Astrocyte of the cerebellum (primary cell): ENCODE measurements around the gene TASP1.

Experiments used
- DNase-seq: peaks from one replicate; pipeline ENCODE4 v3.0.0-alpha.2; 2011; ENCODE audit warnings: low read depth
- H3K4me3 ChIP-seq: 2 replicates; pipeline ENCODE4 v1.5.1; 2011; ENCODE audit warnings: mild to moderate bottlenecking, low read depth, low read length, moderate library complexity
- in situ Hi-C: cut with HindIII; loops from 2 replicates; pipeline ENCODE4 v1.10.0; 2017; ENCODE audit warnings: low sequenced_read_pairs
- TF ChIP-seq, protein P1 (sequence below): IDR thresholded peaks from 2 replicates; pipeline ENCODE4 v1.5.1; 2012; ENCODE audit warnings: low read length, low read depth, moderate library complexity, mild to moderate bottlenecking; ENCODE audit errors: missing control alignments

TASP1 gene

DNA sequence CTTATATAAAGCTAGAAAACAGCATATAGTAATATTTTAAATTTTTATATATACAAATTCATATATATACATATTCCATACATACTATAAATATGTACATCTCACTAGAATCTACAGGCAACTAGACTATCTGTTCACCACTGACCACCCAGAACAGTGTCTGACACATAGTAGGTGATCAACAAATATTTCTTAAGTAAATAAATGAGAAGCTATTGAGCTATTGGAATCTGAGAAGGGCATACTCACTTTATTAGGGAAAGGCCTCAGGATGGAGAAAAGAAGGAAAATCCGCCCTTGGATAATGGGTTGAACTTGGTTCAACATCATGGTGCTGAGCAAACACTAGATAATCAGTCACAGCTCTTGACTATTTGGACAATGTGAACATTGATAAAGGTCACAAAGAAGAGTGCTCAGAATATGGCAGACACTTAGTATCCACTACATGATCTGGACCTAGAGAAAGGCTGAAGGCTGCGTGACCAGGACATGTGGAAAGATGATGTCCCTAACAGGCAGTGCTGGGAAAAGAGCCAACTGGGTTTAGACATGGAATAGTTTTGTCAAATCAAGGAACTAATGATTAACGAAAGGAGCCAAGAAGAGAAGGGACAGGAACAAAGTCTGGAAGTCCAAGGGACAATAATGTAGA is 186.1 kb downstream of the TASP1 start:
- no peak overlapping the region for H3K4me3 ChIP-seq
- no peak for DNase-seq
- in situ Hi-C loops = no loop called here
- TF ChIP-seq, protein P1, sequence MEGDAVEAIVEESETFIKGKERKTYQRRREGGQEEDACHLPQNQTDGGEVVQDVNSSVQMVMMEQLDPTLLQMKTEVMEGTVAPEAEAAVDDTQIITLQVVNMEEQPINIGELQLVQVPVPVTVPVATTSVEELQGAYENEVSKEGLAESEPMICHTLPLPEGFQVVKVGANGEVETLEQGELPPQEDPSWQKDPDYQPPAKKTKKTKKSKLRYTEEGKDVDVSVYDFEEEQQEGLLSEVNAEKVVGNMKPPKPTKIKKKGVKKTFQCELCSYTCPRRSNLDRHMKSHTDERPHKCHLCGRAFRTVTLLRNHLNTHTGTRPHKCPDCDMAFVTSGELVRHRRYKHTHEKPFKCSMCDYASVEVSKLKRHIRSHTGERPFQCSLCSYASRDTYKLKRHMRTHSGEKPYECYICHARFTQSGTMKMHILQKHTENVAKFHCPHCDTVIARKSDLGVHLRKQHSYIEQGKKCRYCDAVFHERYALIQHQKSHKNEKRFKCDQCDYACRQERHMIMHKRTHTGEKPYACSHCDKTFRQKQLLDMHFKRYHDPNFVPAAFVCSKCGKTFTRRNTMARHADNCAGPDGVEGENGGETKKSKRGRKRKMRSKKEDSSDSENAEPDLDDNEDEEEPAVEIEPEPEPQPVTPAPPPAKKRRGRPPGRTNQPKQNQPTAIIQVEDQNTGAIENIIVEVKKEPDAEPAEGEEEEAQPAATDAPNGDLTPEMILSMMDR = no peak

DNA sequence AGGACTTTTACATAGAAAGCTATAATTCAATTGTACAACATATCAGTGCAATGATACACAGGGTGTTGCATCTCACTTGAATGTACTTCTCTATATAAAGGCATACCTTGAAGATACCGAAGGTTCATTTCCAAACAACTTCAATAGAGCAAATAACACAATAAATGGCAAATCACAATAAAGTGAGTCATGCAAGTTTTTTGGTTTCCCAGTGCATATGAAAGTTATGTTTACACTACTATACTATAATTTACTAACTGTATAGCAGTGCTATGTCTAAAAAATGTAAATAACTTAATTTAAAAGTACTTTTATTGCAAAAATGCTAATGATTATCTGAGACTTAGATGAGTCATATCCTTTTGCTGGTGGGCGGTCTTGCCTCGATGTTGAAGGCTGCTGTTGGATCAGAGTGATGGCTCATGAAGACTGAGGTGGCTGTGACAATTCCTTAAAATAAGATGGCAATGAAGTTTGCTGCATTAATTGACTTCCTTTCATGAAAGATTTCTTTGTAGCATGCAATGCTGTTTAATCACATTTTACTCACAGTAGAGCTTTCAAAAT is 188.8 kb downstream of the TASP1 start:
- DNase-seq = no peak
- no peak overlapping the region for H3K4me3 ChIP-seq
- TF ChIP-seq, protein P1 = no peak
- in situ Hi-C loops = no loop called here

DNA sequence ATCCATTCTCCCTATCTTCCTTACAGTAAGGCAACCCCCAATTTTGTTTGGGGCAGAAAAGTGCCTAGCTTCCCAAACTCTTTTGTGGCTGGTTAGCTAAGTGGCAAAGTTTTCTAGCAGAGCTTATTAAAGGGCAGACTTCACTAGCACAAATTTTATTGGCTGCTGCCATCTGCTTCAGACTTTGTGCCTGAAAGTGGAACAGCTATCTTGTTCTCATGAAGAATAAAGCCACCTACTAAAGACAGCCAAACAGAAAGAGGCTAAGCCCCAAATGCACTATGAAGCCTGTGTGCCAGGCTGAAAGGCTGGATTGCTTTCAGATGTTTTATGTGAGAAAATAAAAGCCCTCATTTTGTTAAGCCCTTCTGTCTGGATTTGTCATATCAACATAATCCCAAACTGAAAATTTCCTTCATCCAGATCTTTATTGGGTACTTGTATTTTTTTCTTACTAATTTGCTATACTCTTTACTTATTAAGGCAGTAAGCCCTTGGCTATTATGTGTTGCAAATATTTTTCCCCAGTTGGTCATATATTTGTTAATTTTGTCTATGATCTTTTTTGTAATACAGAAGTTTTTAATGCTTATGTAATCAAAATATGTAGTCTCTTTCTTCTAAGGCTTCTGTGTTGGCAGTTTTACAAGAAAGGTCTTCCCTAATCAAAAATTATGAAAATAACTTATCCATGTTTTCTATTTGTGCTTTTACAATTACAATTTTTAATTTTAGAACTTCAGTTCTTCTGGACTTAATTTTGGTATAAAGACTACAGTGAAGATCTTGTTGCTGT is 191.1 kb downstream of the TASP1 start:
- no peak for DNase-seq
- H3K4me3 ChIP-seq = no peak overlapping the region
- in situ Hi-C loops = no loop called here
- TF ChIP-seq, protein P1 = no peak

DNA sequence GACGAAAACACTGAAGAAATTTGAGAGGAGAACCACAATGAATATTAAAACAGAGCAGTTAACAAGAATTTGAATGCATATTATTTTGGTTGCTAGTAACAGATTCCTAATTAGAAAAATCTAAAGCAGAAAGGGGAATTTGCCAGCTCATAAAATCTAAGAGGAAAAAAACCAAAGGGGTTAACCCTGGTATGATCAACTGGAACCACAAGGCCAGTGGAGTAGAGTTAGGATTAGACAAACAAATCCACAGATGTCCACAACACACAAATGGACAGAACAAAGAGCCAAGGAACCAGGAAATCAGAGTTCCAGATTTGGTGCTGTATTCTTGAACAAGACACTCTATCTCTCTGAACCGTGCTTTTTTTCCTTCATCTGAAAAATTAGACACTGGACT is 195.0 kb downstream of the TASP1 start:
- no peak overlapping the region for H3K4me3 ChIP-seq
- DNase-seq = no peak
- TF ChIP-seq, protein P1 = no peak
- in situ Hi-C loops = no loop called here

DNA sequence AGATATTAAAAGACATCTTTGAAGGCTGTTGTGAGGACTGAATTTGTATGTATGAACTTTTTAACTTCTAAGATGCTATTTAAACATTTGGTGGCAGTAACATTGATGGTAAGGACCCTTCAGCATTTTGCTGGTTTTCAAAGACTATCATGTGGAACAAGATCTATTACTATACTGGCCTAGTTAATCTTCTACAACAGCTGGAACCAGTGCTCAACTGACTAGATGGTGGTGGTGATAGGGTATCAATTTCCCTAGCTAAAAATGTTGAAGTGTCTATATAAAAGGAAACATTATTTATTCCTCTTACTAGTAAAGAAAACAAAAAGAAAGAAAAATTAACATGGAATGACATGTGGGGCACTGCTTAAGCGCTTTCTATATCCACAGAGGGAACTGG is 195.7 kb downstream of the TASP1 start:
- no peak for DNase-seq
- in situ Hi-C loops = no loop called here
- TF ChIP-seq, protein P1 = no peak
- H3K4me3 ChIP-seq = no peak overlapping the region

DNA sequence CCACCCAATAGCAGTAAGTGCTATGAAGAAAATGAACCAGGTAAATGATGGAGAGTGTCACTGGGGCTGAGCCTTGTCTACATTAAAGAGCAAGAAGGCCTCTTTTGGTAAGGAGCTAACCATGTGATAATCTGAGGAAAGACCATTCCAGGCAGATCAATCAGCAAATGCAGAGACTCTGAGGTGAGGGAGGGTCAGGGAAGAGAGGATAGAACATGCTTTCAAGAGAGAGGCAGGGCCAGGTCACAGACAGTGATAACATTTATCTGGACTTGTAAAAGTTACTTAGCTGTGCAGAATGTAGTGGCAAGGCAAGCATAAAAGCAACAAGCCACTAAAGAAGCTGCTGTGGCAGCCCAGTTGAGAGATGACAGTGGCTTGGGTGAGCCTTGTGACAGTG is 197.3 kb downstream of the TASP1 start:
- TF ChIP-seq, protein P1 = no peak

More for the DNA sequence above, 197.3 kb downstream of the TASP1 start:
- in situ Hi-C loops = no loop called here
- no peak for DNase-seq
- no peak overlapping the region for H3K4me3 ChIP-seq
